ENCODE measurements around the gene FER1L5. TPM values are rescaled to one million over a fixed set of nuclear protein-coding genes. Genes with fewer than 3 reads are reported as not detected.

The FER1L5 gene
- total and polyA plus RNA-seq, 2 donors (not counting 1 experiment from before 2014, with no cell fraction given), result 0.24 to 0.50 TPM

DNA sequence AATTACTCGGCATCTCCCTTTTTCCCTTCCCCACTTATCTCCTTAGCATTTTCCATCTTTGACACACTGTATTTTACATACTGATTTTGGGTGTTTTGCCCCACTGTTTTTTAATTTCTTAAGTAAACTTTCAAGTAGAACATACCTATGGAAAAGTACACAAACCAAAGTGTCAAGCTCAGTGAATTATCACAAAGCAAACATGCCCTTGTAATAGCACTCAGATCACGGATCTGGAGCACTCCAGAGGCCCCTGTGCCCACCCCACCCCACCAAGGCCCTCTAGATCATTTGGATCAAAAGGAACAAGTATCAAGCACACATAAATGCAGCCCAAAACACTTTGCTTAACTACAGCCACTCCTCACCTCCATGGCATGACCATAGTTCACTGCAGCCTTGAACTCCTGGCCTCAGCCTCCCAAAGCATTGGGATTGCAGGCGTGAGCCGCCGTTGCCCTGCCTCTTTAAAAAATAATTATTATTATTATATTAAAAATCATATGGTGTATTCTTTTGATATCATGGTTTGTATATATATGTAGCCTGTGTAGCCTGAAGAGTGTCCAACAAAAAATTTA lies 38.1 kb downstream of the FER1L5 start:
- Histone ChIP-seq H3K27ac (ENCODE audit: insufficient read depth, low read length) (no peak overlapping the region), H3K27me3 (ENCODE audit: control insufficient read depth, insufficient read depth, low read length) (peaks cover 10% of the 10 kb centered on the region), H4K20me1 (ENCODE audit: control insufficient read depth, extremely low read depth, insufficient read depth, low read length) (no peaks in the 10 kb centered on the region), H3K79me2 (ENCODE audit: control insufficient read depth, insufficient read depth, low read length) (no peaks in the 10 kb centered on the region), H3K36me3 (ENCODE audit: control insufficient read depth, insufficient read depth, low read length) (no peaks in the 10 kb centered on the region), H3K4me1 (ENCODE audit: control insufficient read depth, extremely low read depth, insufficient read depth, low read length) (no peaks in the 10 kb centered on the region), H3K4me3 (replicated peaks in 1 of 4; ENCODE audit: control extremely low read depth in 1 of 4, insufficient read depth in 1 of 4, low read depth in 3 of 4, low read length in 4 of 4) (no peak overlapping the region), H3K4me2 (ENCODE audit: extremely low read depth, insufficient read depth, low read length) (no peak overlapping the region), H2AFZ (ENCODE audit: low read length) (no peak overlapping the region), H3K9ac (ENCODE audit: insufficient read depth, low read length) (no peak overlapping the region), H3K9me3 (ENCODE audit: control insufficient read depth, insufficient read depth, low read depth, low read length) (no peaks in the 10 kb centered on the region)
- no peak for TF ChIP-seq EZH2 (IDR thresholded peaks at IDR 0.05; ENCODE audit: low read length, missing control alignments)
- TF ChIP-seq, protein P1, sequence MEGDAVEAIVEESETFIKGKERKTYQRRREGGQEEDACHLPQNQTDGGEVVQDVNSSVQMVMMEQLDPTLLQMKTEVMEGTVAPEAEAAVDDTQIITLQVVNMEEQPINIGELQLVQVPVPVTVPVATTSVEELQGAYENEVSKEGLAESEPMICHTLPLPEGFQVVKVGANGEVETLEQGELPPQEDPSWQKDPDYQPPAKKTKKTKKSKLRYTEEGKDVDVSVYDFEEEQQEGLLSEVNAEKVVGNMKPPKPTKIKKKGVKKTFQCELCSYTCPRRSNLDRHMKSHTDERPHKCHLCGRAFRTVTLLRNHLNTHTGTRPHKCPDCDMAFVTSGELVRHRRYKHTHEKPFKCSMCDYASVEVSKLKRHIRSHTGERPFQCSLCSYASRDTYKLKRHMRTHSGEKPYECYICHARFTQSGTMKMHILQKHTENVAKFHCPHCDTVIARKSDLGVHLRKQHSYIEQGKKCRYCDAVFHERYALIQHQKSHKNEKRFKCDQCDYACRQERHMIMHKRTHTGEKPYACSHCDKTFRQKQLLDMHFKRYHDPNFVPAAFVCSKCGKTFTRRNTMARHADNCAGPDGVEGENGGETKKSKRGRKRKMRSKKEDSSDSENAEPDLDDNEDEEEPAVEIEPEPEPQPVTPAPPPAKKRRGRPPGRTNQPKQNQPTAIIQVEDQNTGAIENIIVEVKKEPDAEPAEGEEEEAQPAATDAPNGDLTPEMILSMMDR (conservative IDR thresholded peaks at IDR 0.05 in 1 of 2, IDR thresholded peaks at IDR 0.05 in 1 of 2; ENCODE audit: low read depth in 1 of 2, low read length in 2 of 2), result no peak
- DNase-seq (ENCODE audit: low read depth in 2 of 2), result no peak

DNA sequence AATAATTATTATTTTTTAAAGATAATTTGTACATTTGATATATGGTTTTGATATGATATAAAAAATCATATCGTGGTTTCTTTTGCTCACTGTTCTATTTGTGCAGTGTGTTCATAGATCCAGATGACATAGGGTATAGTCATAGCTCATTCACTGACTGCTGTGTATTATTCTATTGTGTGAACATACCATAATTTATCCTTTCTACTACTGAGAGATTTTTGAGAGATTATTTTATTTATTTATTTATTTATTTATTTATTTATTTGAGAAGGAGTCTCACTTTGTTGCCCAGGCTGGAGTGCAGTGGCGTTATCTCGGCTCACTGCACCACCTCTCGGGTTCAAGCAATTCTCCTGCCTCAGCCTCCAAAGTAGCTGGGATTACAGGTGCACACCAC lies 39.0 kb downstream of the FER1L5 start:
- Histone ChIP-seq H3K9me3 (ENCODE audit: control insufficient read depth, insufficient read depth, low read depth, low read length) (no peaks in the 10 kb centered on the region), H3K9ac (ENCODE audit: insufficient read depth, low read length) (no peak overlapping the region), H4K20me1 (ENCODE audit: control insufficient read depth, extremely low read depth, insufficient read depth, low read length) (no peaks in the 10 kb centered on the region), H3K79me2 (ENCODE audit: control insufficient read depth, insufficient read depth, low read length) (no peaks in the 10 kb centered on the region), H3K36me3 (ENCODE audit: control insufficient read depth, insufficient read depth, low read length) (no peaks in the 10 kb centered on the region), H3K4me3 (replicated peaks in 1 of 4; ENCODE audit: control extremely low read depth in 1 of 4, insufficient read depth in 1 of 4, low read depth in 3 of 4, low read length in 4 of 4) (no peak overlapping the region), H3K4me1 (ENCODE audit: control insufficient read depth, extremely low read depth, insufficient read depth, low read length) (no peaks in the 10 kb centered on the region), H2AFZ (ENCODE audit: low read length) (no peak overlapping the region), H3K27ac (ENCODE audit: insufficient read depth, low read length) (no peak overlapping the region), H3K27me3 (ENCODE audit: control insufficient read depth, insufficient read depth, low read length) (peaks cover 13% of the 10 kb centered on the region), H3K4me2 (ENCODE audit: extremely low read depth, insufficient read depth, low read length) (no peak overlapping the region)
- TF ChIP-seq, protein P1 (conservative IDR thresholded peaks at IDR 0.05 in 1 of 2, IDR thresholded peaks at IDR 0.05 in 1 of 2; ENCODE audit: low read depth in 1 of 2, low read length in 2 of 2), result no peak
- no peak for TF ChIP-seq EZH2 (IDR thresholded peaks at IDR 0.05; ENCODE audit: low read length, missing control alignments)
- DNase-seq (ENCODE audit: low read depth in 2 of 2), result no peak

DNA sequence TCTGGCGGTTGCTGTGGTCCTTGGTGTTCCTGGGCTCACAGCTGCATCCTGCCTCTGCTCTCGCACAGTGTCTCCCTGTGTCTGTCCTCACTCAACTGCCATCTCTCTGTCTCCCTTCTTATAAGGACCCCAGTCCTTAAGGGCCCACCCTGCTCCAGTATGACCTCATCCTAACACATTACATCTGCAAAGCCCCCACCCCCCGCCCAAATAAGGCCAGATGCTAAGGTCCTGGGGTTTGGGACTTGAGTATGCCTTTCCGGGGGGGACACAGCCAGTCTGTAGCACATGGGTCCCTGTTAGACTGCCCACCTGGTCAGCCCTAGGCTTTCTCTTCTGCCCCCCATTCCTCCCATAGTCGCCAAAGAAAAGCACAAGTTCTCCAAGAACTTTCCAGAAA lies 40.7 kb downstream of the FER1L5 start:
- H3K9me3 ChIP-seq (ENCODE audit: control insufficient read depth, insufficient read depth, low read depth, low read length), result no peaks in the 10 kb centered on the region
- no peak for DNase-seq (ENCODE audit: low read depth in 2 of 2)
- no peak overlapping the region for H2AFZ ChIP-seq (ENCODE audit: low read length)
- H3K4me1 ChIP-seq (ENCODE audit: control insufficient read depth, extremely low read depth, insufficient read depth, low read length), result no peaks in the 10 kb centered on the region
- H3K36me3 ChIP-seq (ENCODE audit: control insufficient read depth, insufficient read depth, low read length), result no peaks in the 10 kb centered on the region
- H3K4me3 ChIP-seq (replicated peaks in 1 of 4; ENCODE audit: control extremely low read depth in 1 of 4, insufficient read depth in 1 of 4, low read depth in 3 of 4, low read length in 4 of 4), result no peak overlapping the region
- H3K79me2 ChIP-seq (ENCODE audit: control insufficient read depth, insufficient read depth, low read length), result no peaks in the 10 kb centered on the region
- H3K4me2 ChIP-seq (ENCODE audit: extremely low read depth, insufficient read depth, low read length), result no peak overlapping the region
- H3K27ac ChIP-seq (ENCODE audit: insufficient read depth, low read length), result no peak overlapping the region
- no peak overlapping the region for H3K9ac ChIP-seq (ENCODE audit: insufficient read depth, low read length)
- H4K20me1 ChIP-seq (ENCODE audit: control insufficient read depth, extremely low read depth, insufficient read depth, low read length), result no peaks in the 10 kb centered on the region
- peaks cover 13% of the 10 kb centered on the region for H3K27me3 ChIP-seq (ENCODE audit: control insufficient read depth, insufficient read depth, low read length)
- TF ChIP-seq, protein P1 (conservative IDR thresholded peaks at IDR 0.05 in 1 of 2, IDR thresholded peaks at IDR 0.05 in 1 of 2; ENCODE audit: low read depth in 1 of 2, low read length in 2 of 2), result no peak
- no peak for TF ChIP-seq EZH2 (IDR thresholded peaks at IDR 0.05; ENCODE audit: low read length, missing control alignments)

Measured in fibroblast of lung (primary cell).